Stimulated activated CD8-positive, alpha-beta memory T cell treated with anti-CD3 and anti-CD28 coated beads, Interleukin-12 subunit alpha, Interleukin-12 subunit beta, amount 100 ng/mL, for 24 hours (primary cell): ENCODE measurements around the gene AKAP12.

Experiments
- DNase-seq: peaks from one replicate; pipeline ENCODE4 v3.0.0-alpha.2; 2020; ENCODE audit errors: extremely low read depth

The AKAP12 gene

GRCh38 chr6:151239603-151240035, at the start of gene AKAP12:
TSS of gene AKAP12 (plus strand) at chr6:151239967. CDS start at chr6:151240563, 596 bp downstream.
- DNase-seq, result no peak

DNA sequence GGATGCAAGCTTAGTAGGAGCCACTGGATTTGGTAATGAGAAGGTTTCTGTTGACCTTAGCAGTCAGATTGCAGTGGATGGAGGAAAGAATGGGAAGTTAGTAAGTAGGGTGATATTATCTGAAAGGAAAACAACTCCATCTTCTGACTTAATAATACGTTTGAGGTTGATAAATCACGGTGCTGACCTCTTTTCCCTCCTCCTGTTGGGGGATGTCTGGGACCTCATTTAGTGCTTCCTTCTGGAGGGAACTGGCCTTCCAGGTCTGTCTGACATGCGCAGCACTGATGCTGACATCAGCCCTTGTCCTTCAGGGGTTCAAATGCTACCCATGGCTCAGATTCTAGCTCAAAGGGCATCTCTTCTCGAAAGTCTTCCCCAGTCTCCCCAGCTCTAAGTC, 48.2 kb upstream of the AKAP12 start:
- DNase-seq, result no peak

DNA sequence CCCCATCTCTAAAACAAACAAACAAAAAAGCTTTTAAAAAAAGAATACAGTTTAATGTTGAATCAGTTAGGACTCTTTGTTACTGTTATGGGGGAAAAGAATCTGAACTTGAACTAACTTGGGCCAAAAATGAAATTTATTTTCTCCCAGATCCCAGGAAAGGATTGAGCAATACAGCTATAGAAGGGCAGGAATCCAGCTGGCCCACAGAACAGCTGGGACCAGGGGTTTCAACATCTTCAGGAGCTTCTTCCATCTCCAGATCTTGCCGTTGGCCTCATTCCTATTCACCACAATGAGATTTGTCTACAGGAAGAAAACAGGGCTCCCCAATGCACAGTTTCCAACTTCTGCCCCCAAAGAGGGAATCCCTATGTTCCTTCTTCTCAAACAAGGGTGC, 43.2 kb upstream of the AKAP12 start:
- DNase-seq, result no peak

- DNase-seq, result no peak
These were observed 42.2 kb upstream of the AKAP12 start for GRCh38 chr6:151197556-151197955.

DNA sequence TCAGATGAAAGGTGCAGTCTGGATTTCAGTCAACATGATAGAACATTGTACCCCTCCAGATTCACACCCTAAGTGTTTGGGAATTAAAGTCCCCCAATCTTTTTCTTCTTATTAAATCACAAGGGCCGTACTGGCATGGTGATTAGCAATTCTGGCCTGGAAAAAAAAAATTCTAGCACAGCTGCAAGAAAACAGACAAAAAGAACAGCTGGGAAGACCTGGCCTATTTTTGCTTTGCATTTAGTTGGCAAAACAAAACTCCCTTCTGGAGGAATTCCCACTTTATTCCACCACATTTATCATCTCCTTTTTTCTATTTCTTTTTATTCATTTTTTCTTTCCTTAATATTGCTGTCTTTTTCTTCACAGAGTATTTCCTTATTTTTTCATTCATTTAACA, 39.8 kb upstream of the AKAP12 start:
- no peak for DNase-seq

DNA sequence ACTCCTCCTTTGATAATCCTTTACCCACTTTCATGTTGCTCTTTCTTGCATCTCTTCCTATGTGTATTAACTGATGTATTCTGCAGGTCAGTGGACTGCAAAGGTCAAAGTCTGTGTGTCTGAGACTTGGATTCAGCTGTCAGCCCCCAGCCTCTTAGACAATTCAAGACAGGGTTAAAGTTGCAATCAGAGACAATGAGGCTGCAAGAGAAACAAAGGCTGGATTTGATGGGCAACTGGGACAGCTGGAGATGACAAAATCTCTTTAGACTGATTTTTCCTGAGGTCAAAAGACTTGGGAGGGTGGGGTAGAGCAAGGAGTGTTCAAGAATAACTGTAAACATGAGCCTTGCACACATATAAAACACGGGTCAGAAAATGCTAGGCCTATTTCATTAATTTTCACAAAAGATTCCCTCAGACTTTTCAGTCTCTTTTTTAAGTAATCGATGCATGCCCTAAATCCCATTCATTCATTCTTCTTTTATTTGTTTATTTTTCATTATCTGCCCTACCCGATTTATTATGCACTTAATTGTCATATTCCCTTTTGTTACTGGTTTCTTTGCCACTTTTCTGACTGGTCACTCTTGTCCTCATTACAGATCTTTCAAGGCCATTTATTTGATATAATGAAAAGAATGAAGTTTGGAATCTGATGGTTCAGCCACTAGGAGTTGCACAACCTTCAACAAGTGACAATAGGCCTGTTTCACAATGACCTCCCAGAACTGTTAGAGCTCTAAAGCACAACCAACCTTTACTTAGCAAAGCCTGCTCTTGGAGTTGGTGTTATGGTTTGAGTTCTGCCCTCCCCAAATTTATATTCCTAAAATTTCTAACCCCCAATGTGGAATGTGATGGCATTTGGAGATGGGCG, 33.8 kb upstream of the AKAP12 start:
- DNase-seq, result no peak

- no peak for DNase-seq
These were observed 32.1 kb upstream of the AKAP12 start for GRCh38 chr6:151207674-151208073.

GRCh38 chr6:151209071-151209831, 30.5 kb upstream of the AKAP12 start:
- no peak for DNase-seq

GRCh38 chr6:151211075-151211474, 28.7 kb upstream of the AKAP12 start:
- DNase-seq, result no peak

DNA sequence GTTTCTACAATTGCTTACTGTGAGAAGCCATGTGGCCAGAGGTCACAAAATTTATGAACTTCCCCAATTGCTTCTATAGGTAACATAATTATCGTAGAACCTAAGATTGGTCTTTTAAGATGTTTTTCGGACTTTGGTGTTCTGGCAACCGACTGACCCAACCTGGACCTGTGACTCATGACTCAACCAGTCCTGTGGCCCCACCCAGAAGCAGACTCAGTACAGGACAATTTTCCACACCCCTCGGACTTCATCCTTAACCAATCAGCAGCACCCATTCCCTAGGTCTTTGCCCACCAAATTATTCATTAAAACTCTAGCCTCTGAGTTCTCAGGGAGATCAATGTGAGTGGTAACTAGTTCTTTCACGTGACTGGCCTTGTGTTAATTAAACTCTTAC, 26.4 kb upstream of the AKAP12 start:
- no peak for DNase-seq

- no peak for DNase-seq
These were observed 23.8 kb upstream of the AKAP12 start for GRCh38 chr6:151215999-151216398.

GRCh38 chr6:151216804-151217203, 23.0 kb upstream of the AKAP12 start:
- no peak for DNase-seq

DNA sequence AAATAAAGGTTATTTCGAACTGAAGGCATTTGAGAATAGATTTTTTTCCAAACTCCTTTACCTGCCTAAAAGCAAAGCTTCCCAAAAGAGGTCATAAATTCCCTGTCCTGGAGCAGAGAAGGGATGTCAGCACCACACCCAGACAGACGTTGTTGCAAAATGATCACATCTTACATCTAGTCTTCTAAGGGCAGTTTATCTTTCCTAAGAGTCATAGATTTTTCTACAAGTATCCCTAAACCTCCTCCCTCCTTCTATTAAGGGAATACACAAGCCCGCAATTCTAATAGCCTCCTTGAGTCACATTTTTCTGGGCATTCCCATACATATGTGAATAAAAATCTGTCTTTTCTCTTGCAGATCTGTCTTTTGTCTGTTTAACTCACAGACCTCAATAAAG, 20.6 kb upstream of the AKAP12 start:
- DNase-seq, result no peak

- DNase-seq, result no peak
These were observed 15.7 kb upstream of the AKAP12 start for GRCh38 chr6:151224076-151224475.

GRCh38 chr6:151225919-151226318, 13.8 kb upstream of the AKAP12 start:
- DNase-seq, result no peak

GRCh38 chr6:151228788-151229400, 10.9 kb upstream of the AKAP12 start:
- DNase-seq, result no peak

DNA sequence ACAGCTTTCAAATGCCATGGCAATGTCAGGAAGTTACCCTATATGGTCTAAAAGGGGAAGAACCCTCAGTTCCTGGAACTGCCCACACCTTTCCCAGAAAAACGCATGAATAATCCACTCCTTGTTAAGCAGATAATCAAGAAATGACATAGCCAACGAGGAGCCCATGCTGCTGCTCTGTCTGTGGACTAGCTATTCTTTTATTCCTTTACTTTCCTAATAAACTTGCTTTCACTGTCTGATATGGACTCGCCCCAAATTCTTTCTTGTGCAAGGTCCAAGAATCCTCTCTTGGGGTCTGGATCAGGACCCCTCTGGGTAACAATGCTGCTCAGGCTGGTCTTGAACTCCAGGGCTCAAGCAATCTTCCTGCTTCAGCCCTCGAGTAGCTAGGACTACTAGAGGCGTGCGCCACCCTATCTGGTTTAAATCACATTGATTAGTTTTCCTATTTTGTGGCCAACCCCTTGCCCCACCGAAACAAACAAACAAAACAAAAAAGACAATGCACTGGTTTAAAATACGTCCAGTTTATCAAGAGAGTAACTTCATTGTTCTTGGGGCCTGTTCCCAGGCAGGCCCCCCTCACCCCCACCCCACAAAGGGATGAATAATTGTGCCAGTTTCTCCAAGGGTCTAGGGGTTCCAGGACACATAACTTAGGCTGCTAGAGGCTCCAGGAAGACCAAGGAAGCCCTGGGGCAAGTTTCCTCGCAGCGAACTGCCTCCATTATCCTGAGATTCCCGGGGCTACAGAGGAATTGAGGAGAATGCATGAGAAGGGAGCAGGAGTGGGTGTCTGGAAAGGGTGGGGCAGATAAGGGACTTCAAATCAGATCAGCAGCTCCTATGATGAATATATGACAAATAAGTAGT, 10.1 kb upstream of the AKAP12 start:
- DNase-seq, result no peak

- no peak for DNase-seq
These were observed 9.5 kb upstream of the AKAP12 start for GRCh38 chr6:151230277-151230577.

DNA sequence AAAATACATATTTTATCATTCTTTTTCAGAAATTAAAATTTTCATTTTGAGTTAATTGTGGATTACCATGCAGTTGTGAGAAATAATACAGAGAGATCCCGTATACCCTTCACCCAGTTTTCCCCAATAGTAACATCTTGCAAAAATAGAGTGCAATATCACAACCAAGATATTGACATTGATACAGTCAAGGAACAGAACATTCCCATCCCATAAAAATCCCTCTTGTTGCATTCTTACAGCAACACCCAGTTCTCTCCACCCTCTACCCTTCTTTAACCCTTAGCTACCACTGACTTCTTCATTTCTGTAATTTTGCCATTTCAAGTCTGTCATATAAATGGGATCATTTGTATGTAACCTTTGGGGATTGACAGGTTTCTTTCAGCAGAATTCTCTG, 6.9 kb upstream of the AKAP12 start:
- DNase-seq, result no peak

DNA sequence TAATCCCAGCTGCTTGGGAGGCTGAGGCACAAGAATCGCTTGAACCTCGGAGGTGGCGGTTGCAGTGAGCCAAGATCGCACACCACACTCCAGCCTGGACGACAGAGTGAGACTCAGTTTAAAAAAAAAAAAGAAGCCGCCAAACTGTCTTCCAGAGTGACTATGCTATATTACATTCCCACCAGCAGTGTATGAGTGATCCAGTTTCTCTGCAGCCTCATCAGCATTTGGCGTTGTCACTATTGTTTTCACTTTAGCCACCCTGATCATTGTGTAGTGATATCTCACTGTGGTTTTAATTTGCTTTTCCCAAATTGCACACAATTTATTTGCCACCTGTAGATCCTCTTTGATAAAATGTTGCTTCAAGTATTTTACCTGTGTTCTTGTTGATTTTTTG, 6.0 kb upstream of the AKAP12 start:
- DNase-seq, result no peak

DNA sequence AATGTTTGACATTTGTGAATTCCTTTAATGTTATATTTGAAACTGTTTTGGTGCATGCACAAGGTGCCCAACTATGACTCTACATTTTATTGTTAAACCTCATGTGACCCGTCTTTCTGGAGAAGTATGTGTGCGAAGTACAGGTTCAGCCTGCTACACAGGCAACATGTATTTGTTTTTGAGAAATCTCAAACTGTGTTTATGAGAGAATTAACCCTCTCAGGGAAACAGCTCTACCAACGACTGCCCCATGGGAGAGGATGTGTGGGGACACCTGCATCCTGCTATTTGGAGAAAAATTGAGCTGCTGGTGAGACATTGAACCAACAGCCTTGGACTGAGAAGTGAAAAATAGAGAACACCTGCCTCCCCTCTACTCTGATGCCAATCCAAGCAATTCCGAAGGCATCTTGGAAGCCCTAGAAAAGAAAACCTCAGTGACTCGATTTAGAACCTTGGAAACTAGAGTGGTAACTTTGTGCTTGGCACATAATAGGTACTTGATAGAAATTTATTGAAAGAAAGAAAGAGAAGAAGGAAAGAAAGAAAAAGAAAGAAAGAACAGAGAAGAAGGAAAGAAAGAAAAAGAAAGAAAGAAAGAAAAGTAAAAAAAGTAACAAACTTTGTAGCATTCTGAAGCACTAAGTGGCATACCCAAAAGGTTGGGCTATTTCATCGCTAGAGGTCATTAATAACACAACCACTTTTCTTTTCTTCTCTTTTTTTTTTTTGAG, 2.9 kb upstream of the AKAP12 start:
- DNase-seq, result no peak
